Measurements from ENCODE around the gene ZMAT5.

DNA sequence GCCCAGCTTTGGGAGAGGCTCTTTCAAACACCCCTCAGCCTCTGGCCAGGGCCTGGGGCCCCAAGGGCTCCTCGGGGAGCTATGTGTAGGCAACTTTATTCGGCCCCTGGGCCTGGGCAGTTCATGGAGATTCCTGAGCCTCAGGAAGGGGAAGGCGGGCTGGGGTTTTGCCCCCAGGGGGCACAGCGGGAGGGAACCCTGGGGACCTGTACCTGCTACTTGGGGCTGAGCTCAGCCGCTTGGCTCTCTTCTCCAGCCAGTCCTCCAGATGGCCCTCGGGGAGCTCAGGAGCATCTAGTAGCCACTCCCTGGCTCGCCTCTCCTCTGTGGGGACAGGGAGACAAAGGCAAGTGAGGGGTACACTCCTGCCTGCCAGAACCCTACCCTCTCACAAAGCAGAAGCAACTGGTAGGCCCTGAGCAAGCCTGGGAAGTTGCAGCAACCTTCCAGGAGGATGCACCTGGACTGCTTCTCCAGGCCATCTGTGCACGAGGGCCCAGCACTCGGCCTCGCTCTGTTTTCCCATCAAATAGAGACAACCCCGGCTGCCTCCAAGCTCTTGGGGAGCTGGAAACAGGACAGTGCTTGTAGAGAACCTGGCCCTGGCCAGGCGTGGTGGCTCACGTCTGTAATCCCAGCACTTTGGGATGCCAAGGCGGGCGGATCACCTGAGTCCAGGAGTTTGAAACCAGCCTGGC is 28.5 kb downstream of the ZMAT5 start:
- TF ChIP-seq EZH2 (IDR thresholded peaks at IDR 0.05) (no peak), POLR2AphosphoS5 (IDR thresholded peaks at IDR 0.05; ENCODE audit: borderline replicate concordance, low read depth, low read length) (no peak), FOXP2 (optimal IDR thresholded peaks at IDR 0.05; ENCODE audit: control extremely low read depth, extremely low read length, insufficient read depth) (no peak)
